HEK293T (cell line): ENCODE measurements around the gene CFAP43.

Experiments
- ARNT ChIP-seq: fragments of 450-650 bp; IDR thresholded peaks from 2 replicates; pipeline ENCODE4 v1.6.1; 2017; ENCODE audit warnings: mild to moderate bottlenecking
- BHLHE40 ChIP-seq: fragments of 450-650 bp; IDR thresholded peaks from 2 replicates; pipeline ENCODE4 v1.6.1; 2016; ENCODE audit warnings: mild to moderate bottlenecking, moderate library complexity, borderline replicate concordance
- ELF4 ChIP-seq: fragments of 450-650 bp; IDR thresholded peaks from 2 replicates; pipeline ENCODE4 v1.6.1; 2017; ENCODE audit warnings: antibody characterized with exemption
- FOXK2 ChIP-seq: fragments of 450-650 bp; IDR thresholded peaks from 2 replicates; pipeline ENCODE4 v1.6.1; 2016; ENCODE audit warnings: mild to moderate bottlenecking
- FOXM1 ChIP-seq: fragments of 450-650 bp; IDR thresholded peaks from 2 replicates; pipeline ENCODE4 v1.6.1; 2017; ENCODE audit warnings: mild to moderate bottlenecking, borderline replicate concordance
- HDGF ChIP-seq: fragments of 450-650 bp; IDR thresholded peaks from 2 replicates; pipeline ENCODE4 v1.6.1; 2017; ENCODE audit warnings: antibody characterized with exemption, borderline replicate concordance
- SP1 ChIP-seq: fragments of 450-650 bp; IDR thresholded peaks from 2 replicates; pipeline ENCODE4 v1.6.1; 2017

GRCh38 chr10:104121485-104122224 lies 110.5 kb downstream of the CFAP43 start, which contains the start of gene SFR1:
- TF ChIP-seq BHLHE40 (no peak), SP1 (no peak), HDGF (peak; percentile 87; the same call in 1 of the 2 replicates), FOXK2 (no peak), ARNT (no peak), ELF4 (no peak), FOXM1 (no peak)
